ENCODE data around the gene ACTG1.

The ACTG1 gene

GRCh38 chr17:81512562-81513371 is at the start of gene ACTG1:
TSS of gene ACTG1 (minus strand) at chr17:81512799. CDS start at chr17:81512354, 445 bp downstream.
- H3K4me1 Mint-ChIP-seq (ENCODE audit: low read depth) = peaks cover 22% of the 10 kb centered on the region
- peaks cover 42% of the 10 kb centered on the region for H3K36me3 Mint-ChIP-seq (ENCODE audit: low read depth)
- H3K4me3 Mint-ChIP-seq = peak within 1 kb of the TSS; percentile 96
- H3K27me3 Mint-ChIP-seq (ENCODE audit: low read depth) = no peaks in the 10 kb centered on the region
- peak within 1 kb of the TSS; percentile 90 for H3K27ac Mint-ChIP-seq
- no peaks in the 10 kb centered on the region for H3K9me3 Mint-ChIP-seq

GRCh38 chr17:81561494-81561885 is 48.9 kb upstream of the ACTG1 start:
- H3K4me3 Mint-ChIP-seq = no peak overlapping the region
- peaks cover 26% of the 10 kb centered on the region for H3K36me3 Mint-ChIP-seq (ENCODE audit: low read depth)
- no peaks in the 10 kb centered on the region for H3K9me3 Mint-ChIP-seq
- H3K27ac Mint-ChIP-seq = no peak overlapping the region
- no peaks in the 10 kb centered on the region for H3K27me3 Mint-ChIP-seq (ENCODE audit: low read depth)
- H3K4me1 Mint-ChIP-seq (ENCODE audit: low read depth) = peaks cover 1% of the 10 kb centered on the region

- no peaks in the 10 kb centered on the region for H3K4me1 Mint-ChIP-seq (ENCODE audit: low read depth)
- no peak overlapping the region for H3K4me3 Mint-ChIP-seq
- no peak overlapping the region for H3K27ac Mint-ChIP-seq
- no peaks in the 10 kb centered on the region for H3K9me3 Mint-ChIP-seq
- peaks cover 12% of the 10 kb centered on the region for H3K36me3 Mint-ChIP-seq (ENCODE audit: low read depth)
- H3K27me3 Mint-ChIP-seq (ENCODE audit: low read depth) = no peaks in the 10 kb centered on the region
Observed at GRCh38 chr17:81558941-81559806, 46.6 kb upstream of the ACTG1 start.

- Mint-ChIP-seq H3K27ac (no peak overlapping the region), H3K4me3 (no peak overlapping the region), H3K4me1 (ENCODE audit: low read depth) (peaks cover 10% of the 10 kb centered on the region), H3K27me3 (ENCODE audit: low read depth) (no peaks in the 10 kb centered on the region), H3K9me3 (no peaks in the 10 kb centered on the region), H3K36me3 (ENCODE audit: low read depth) (peaks cover 12% of the 10 kb centered on the region)
Observed at GRCh38 chr17:81558115-81558468, 45.5 kb upstream of the ACTG1 start.

GRCh38 chr17:81557276-81558114 is 44.9 kb upstream of the ACTG1 start:
- H3K36me3 Mint-ChIP-seq (ENCODE audit: low read depth) = peaks cover 12% of the 10 kb centered on the region
- no peaks in the 10 kb centered on the region for H3K27me3 Mint-ChIP-seq (ENCODE audit: low read depth)
- H3K4me1 Mint-ChIP-seq (ENCODE audit: low read depth) = peaks cover 11% of the 10 kb centered on the region
- H3K27ac Mint-ChIP-seq = no peak overlapping the region
- no peak overlapping the region for H3K4me3 Mint-ChIP-seq
- no peaks in the 10 kb centered on the region for H3K9me3 Mint-ChIP-seq

GRCh38 chr17:81556863-81557262 is 44.3 kb upstream of the ACTG1 start:
- H3K36me3 Mint-ChIP-seq (ENCODE audit: low read depth) = peaks cover 12% of the 10 kb centered on the region
- no peak overlapping the region for H3K4me3 Mint-ChIP-seq
- H3K27me3 Mint-ChIP-seq (ENCODE audit: low read depth) = no peaks in the 10 kb centered on the region
- peaks cover 11% of the 10 kb centered on the region for H3K4me1 Mint-ChIP-seq (ENCODE audit: low read depth)
- no peaks in the 10 kb centered on the region for H3K9me3 Mint-ChIP-seq
- no peak overlapping the region for H3K27ac Mint-ChIP-seq

GRCh38 chr17:81556175-81556691 is 43.6 kb upstream of the ACTG1 start:
- H3K27me3 Mint-ChIP-seq (ENCODE audit: low read depth) = no peaks in the 10 kb centered on the region
- H3K9me3 Mint-ChIP-seq = no peaks in the 10 kb centered on the region
- H3K27ac Mint-ChIP-seq = no peak overlapping the region
- no peak overlapping the region for H3K4me3 Mint-ChIP-seq
- peaks cover 11% of the 10 kb centered on the region for H3K36me3 Mint-ChIP-seq (ENCODE audit: low read depth)
- peaks cover 14% of the 10 kb centered on the region for H3K4me1 Mint-ChIP-seq (ENCODE audit: low read depth)

GRCh38 chr17:81553616-81554181 is 41.1 kb upstream of the ACTG1 start:
- Mint-ChIP-seq H3K4me3 (peak overlapping the region; percentile 86), H3K9me3 (no peaks in the 10 kb centered on the region), H3K27me3 (ENCODE audit: low read depth) (no peaks in the 10 kb centered on the region), H3K36me3 (ENCODE audit: low read depth) (peaks cover 8% of the 10 kb centered on the region), H3K27ac (peak overlapping the region; percentile 88), H3K4me1 (ENCODE audit: low read depth) (peaks cover 19% of the 10 kb centered on the region)

GRCh38 chr17:81553018-81553615 is 40.5 kb upstream of the ACTG1 start:
- H3K36me3 Mint-ChIP-seq (ENCODE audit: low read depth) = peaks cover 6% of the 10 kb centered on the region
- no peaks in the 10 kb centered on the region for H3K9me3 Mint-ChIP-seq
- peak overlapping the region; percentile 86 for H3K4me3 Mint-ChIP-seq
- H3K27ac Mint-ChIP-seq = peak overlapping the region; percentile 88
- peaks cover 19% of the 10 kb centered on the region for H3K4me1 Mint-ChIP-seq (ENCODE audit: low read depth)
- no peaks in the 10 kb centered on the region for H3K27me3 Mint-ChIP-seq (ENCODE audit: low read depth)

GRCh38 chr17:81552244-81553017 is 39.8 kb upstream of the ACTG1 start, which contains the start of gene FAAP100:
TSS of gene FAAP100 (minus strand) at chr17:81552353. CDS start at chr17:81552330, 23 bp downstream.
- Mint-ChIP-seq H3K27me3 (ENCODE audit: low read depth) (no peaks in the 10 kb centered on the region), H3K4me1 (ENCODE audit: low read depth) (peaks cover 19% of the 10 kb centered on the region), H3K36me3 (ENCODE audit: low read depth) (peaks cover 6% of the 10 kb centered on the region), H3K4me3 (peak within 1 kb of the TSS; percentile 86), H3K9me3 (no peaks in the 10 kb centered on the region), H3K27ac (peak within 1 kb of the TSS; percentile 88)

GRCh38 chr17:81551458-81552243 is 39.1 kb upstream of the ACTG1 start:
- Mint-ChIP-seq H3K4me3 (peak overlapping the region; percentile 85), H3K27me3 (ENCODE audit: low read depth) (no peaks in the 10 kb centered on the region), H3K36me3 (ENCODE audit: low read depth) (peaks cover 2% of the 10 kb centered on the region), H3K27ac (peak overlapping the region; percentile 75), H3K9me3 (no peaks in the 10 kb centered on the region), H3K4me1 (ENCODE audit: low read depth) (peaks cover 19% of the 10 kb centered on the region)

- H3K9me3 Mint-ChIP-seq = no peaks in the 10 kb centered on the region
- H3K36me3 Mint-ChIP-seq (ENCODE audit: low read depth) = peaks cover 3% of the 10 kb centered on the region
- peaks cover 19% of the 10 kb centered on the region for H3K4me1 Mint-ChIP-seq (ENCODE audit: low read depth)
- H3K4me3 Mint-ChIP-seq = peak overlapping the region; percentile 85
- H3K27ac Mint-ChIP-seq = no peak overlapping the region
- H3K27me3 Mint-ChIP-seq (ENCODE audit: low read depth) = no peaks in the 10 kb centered on the region
Observed at GRCh38 chr17:81550830-81551457, 38.3 kb upstream of the ACTG1 start.
